Raji (cell line): Measurements from ENCODE around the gene SSBP4.

ENCODE experiments used
- POLR2A ChIP-seq: IDR thresholded peaks from 2 replicates; pipeline ENCODE4 v1.6.1; 2011; ENCODE audit warnings: low read depth, low read length, control low read depth; ENCODE audit not compliant: insufficient read depth

Gene SSBP4

DNA sequence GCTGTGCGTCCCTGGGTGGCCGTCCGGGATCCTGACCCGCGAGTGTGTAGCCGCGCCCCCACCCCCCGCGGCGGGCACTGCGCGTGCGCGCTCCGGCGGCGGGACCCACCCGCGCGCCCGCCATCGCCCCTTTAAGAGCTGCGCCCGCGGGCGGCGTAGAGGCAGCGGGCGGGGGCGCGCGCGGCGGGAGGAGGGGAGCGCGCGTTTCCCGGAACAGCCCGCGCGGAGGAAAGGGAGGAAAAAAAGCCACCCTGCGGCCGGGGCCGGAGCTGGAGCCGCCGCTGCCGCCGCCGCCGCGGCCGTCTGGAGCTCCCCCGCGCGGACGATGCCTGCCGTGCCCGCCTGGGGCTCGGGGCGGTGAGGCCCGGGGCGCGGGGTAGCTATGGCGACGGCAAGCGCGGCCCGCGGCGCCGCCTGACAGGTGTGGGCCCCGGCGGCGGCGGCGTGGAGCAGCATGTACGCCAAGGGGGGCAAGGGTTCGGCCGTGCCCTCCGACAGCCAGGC, at the start of gene SSBP4:
SSBP4 (plus strand) TSS at position 204 of the 504 bp plus-strand sequence; CDS start at position 455, 251 bp downstream.
- TF ChIP-seq POLR2A = 0 out of 2 replicates have a peak, but pooled peaks have one; percentile 25

DNA sequence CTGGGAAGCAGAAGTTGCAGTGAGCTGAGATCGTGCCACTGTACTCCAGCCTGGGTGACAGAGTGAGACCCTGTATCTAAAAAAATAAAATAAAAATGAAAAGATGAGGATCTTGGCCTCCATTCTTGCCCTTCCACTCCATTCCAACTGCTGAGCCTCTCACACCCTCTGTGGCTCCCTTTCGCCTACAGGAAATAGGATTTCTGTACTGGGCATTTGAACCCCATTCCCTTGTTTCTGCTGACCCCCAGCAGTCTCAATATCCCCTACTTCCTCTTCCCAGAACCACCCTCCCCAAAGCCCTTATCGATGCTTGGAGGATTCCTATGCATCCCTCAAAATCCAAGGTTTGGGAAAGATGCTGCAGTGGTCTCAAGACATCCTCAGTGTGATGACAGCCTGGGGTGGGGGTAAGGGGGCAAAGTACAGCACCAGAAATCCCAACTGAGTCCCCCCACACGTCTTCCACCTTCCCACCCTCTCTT, 45.7 kb upstream of the SSBP4 start:
- TF ChIP-seq POLR2A = no peak

DNA sequence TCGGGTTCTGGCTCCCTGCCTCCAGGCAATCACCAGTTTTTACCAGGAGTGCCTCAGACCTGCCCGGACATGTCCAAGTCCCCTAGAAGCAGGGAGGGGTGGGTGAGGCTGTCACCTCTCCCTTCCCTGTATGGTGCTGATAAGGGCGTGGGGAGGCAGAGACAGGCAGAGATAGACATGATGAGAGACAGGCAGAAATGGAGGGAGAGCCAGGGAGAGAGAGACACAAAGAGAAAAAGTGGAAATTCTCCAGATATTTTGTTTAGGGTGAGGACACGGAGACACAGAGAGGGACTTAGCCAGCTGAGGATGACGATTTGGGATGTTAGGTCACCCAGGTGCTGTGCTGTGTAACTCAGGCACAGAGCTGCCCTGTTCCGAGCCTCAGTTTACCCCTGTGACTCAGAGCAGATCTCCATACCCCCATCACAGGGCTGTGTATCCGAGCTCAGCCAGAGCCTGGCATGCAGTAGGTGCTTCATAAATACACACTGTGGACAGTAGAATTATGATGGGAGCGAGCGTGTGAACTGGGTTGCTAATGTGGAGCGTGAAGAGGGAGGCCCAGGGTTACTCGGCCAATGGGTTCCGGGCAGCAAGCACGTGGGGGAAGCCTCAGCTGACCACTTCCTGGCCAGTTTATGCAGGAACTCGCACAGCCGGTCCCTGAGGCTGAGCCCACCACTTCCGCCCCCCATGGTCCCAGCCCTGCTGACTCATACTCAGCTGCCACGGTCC, 45.1 kb upstream of the SSBP4 start:
- TF ChIP-seq POLR2A = no peak

DNA sequence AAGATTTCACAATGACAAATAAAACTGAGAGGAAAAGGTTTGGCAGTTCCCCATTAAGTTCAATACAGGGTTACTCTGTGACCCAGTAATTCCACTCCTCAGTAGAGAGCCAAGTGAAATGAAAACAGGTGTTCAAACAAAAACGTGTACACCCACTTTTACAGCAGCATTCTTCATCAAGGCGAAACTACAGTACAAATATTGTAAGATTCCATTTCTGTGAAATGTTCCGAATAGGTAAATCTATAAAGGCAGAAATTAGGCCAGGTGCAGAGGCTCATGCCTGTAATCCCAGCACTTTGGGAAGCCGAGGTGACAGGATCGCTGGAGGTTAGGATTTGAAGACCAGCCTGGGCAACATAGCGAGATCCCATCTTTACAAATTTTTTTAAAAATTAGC, 42.2 kb upstream of the SSBP4 start:
- no peak for TF ChIP-seq POLR2A

DNA sequence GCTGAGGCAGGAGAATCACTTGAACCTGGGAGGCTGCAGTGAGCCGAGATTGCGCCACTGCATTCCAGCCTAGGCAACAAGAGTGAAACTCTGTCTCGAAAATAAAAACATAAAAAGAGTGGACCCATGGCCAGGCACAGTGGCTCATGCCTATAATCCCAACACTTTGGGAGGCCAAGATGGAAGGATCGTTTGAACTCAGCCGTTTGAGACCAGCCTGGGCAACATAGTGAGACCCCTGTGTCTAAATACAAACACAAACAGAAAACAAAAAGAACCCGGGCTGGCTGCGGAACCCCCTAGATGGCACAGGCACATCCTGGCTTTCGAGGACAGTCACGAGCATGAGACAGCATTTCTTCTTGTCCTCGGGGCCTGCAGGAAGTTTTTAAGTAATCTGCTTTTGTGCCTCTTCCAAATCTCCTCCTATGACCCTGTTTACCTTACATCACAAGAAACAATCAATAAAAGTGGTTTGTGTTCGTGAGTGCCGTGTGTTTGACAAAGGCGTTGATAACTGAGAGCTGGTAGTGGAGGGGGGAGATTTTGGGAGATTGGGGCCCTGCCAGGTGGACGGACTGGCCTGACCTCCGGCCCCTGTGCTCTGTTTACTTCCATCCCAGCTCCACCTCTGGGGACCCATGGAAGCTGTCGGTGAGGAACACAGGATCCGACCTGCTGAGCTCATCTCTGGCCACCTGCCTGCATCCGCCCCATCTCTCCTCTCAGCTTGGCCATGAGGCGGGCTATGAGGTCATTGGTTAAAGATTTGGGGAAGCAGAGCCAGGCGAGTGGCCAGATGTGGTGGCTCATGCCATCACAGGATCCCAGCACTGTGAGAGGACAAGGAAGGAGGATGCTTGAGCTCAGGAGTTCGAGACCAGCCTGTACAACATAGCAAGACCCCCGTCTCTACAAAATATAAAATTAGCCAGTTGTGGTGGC, 39.1 kb upstream of the SSBP4 start:
- TF ChIP-seq POLR2A = no peak

DNA sequence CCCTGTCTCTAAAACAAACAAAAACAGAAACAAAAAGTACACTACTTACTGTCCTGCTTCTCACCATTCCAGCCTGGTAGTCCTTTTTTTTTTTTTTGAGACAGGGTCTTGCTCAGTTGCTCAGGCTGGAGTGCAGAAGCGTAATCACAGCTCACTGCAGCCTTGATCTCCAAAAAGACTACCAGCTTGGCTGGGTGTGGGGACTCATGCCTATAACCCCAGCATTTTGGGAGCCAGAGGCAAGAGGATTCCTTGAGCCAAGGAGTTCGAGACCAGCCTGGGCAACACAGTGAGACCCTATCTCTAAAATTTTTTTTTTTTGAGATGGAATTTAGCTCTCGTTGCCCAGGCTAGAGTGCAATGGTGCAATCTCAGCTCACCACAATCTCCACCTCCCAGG, 38.4 kb upstream of the SSBP4 start:
- TF ChIP-seq POLR2A = no peak

DNA sequence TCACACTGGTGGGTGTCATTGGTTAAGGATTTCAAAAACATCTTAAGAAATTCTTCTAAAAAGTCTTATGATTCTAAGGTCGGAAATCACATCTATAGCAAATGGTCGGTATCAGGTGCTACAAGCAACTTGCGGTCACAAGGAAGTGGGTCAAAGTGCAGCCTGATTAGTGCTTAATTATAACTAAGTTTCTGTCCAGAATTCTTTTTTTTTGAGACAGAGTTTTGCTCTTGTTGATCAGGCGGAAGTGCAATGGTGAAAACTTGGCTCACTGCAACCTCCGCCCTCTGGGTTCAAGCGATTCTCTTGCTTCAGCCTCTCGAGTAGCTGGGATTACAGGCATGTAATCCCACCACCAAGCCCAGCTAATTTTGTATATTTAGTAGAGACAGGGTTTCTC, 34.4 kb upstream of the SSBP4 start:
- TF ChIP-seq POLR2A = no peak

DNA sequence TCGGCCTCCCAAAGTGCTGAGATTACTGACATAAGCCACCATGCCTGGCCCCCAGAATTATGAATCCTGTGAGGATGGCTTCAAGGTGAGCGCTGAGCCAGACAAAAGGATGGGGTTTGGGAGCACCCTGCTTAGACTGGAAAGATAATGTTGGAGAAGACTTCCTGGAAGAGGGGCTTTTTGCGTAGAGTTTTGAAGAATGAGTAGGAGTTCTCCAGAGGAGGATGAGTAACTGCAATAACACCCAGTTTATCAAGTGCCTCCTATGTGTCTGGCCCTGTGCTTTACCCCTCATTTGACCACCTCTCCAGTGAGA, 33.9 kb upstream of the SSBP4 start:
- no peak for TF ChIP-seq POLR2A

DNA sequence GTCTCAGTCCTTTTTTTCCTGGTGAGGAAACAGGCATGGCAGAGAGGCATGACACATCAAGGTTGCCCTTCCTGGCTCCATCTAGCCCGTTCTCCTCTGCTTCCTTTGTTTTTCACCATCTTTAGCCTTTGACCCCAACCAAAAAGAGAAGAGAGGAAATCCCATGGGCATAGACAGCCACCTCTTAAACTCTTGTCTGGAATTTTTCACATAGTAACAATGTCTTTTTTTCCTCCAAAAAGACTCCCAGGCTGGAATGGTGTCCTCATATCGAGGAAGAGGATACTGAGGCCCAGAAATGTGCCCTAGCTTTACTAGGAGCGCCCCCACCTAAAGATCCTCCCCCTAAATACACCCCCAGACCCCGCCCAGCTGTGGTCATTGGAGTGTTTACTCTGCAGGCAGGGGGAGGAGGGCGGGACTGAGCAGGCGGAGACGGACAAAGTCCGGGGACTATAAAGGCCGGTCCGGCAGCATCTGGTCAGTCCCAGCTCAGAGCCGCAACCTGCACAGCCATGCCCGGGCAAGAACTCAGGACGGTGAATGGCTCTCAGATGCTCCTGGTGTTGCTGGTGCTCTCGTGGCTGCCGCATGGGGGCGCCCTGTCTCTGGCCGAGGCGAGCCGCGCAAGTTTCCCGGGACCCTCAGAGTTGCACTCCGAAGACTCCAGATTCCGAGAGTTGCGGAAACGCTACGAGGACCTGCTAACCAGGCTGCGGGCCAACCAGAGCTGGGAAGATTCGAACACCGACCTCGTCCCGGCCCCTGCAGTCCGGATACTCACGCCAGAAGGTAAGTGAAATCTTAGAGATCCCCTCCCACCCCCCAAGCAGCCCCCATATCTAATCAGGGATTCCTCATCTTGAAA, 33.3 kb upstream of the SSBP4 start, which contains the start of gene GDF15:
GDF15 (plus strand) TSS at position 484 of the 868 bp plus-strand sequence; CDS start at position 516, 32 bp downstream.
- no peak for TF ChIP-seq POLR2A

DNA sequence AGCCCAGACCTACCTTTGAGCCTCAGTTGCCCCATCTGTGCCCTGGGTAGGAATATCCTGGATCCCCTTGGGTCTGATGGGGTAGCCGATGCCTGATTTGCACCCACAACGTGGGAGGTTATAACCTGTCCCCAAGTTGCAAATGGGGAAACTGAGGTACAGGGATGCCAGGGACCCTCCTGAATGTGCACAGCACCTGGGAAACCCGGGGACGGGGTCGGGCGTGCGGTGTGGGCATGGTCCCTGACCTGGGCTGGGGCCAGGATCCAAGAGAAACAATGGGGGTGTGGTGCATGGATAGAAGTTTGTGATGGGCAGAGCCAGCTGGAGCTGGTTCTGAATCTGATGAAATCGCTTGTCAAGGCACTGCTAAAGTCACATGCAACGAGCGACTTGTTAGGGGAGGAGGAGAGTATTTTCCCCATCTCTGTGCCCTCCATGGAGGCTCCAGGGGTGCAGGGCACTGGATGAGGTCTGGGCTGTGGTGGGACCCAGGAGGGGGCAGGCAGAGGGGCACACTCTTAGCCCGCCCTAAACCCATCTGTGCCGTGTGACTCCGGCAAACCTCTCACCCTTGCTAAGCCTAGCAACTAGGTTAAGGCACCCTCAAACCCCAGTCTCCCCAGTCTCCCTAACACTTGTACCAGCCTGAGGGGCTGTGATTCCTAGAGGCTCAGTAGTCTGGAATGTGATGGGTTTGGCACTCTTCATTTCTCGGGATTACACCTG, 32.5 kb upstream of the SSBP4 start:
- TF ChIP-seq POLR2A = no peak

DNA sequence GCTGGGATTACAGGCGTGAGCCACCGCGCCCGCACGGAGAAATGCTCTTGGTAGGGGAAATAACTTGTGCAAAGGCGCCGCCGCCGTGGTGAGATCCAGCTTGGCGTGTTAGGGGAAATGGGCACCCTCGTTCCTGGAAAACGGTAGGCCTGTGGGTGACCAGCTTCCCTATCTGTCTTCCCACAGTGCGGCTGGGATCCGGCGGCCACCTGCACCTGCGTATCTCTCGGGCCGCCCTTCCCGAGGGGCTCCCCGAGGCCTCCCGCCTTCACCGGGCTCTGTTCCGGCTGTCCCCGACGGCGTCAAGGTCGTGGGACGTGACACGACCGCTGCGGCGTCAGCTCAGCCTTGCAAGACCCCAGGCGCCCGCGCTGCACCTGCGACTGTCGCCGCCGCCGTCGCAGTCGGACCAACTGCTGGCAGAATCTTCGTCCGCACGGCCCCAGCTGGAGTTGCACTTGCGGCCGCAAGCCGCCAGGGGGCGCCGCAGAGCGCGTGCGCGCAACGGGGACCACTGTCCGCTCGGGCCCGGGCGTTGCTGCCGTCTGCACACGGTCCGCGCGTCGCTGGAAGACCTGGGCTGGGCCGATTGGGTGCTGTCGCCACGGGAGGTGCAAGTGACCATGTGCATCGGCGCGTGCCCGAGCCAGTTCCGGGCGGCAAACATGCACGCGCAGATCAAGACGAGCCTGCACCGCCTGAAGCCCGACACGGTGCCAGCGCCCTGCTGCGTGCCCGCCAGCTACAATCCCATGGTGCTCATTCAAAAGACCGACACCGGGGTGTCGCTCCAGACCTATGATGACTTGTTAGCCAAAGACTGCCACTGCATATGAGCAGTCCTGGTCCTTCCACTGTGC, 30.9 kb upstream of the SSBP4 start:
- no peak for TF ChIP-seq POLR2A

DNA sequence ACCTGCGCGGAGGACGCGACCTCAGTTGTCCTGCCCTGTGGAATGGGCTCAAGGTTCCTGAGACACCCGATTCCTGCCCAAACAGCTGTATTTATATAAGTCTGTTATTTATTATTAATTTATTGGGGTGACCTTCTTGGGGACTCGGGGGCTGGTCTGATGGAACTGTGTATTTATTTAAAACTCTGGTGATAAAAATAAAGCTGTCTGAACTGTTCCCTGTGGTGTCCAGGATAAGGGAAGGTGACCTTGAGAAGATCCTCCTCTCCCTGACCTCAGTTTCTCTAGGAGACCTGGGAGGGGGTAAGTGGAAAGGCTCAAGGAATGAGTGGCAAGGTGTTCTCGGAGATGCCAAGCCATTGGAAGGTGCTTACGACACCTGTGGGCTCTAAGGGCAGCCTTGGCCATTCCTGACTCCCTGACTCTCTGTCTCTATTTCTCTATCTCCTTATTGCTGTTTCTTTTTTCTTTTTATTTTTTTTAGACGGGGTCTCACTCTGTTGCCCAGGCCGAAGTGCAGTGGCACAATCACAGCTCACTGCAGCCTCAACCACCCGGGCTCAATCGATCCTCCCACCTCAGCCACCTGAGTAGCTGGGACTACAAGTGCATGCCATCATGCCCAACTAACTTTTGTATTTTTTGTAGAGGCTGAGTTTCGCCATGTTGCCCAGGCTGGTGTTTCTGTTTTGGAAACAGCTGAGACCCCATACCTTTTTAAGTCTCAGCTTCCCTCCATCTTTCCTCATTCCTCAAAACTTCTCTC, 30.1 kb upstream of the SSBP4 start:
- no peak for TF ChIP-seq POLR2A

DNA sequence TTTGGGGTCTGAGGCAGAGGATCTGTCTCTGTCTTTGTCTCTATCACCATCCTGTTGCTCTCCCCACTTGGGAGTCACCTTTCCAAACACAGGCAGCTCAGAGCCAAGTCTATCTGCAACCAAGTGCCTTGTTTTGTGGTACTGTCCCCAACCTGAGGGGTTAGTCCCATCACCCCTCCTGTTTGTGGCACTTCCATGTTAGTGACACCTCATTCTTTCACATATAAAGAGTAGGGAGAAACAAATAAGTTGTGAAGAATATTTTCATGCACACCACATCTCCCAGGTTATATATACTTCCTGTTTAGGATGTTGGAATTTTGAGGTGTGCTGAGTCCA, 29.5 kb upstream of the SSBP4 start:
- no peak for TF ChIP-seq POLR2A
